HG02798 (cell line): ENCODE measurements around the gene TMEM37.

Source experiments
- ATAC-seq: cut with Tn5 transposase; IDR thresholded peaks from one replicate; pipeline ENCODE4 v1.9.1; 2021; ENCODE audit warnings: mild to moderate bottlenecking; ENCODE audit not compliant: unreplicated experiment, poor library complexity

TMEM37 gene

GRCh38 chr2:119449521-119449920 lies 17.9 kb downstream of the TMEM37 start:
- no peak for ATAC-seq

- no peak for ATAC-seq
These were observed 19.8 kb downstream of the TMEM37 start for GRCh38 chr2:119451336-119452050.

- no peak for ATAC-seq
These were observed 22.4 kb downstream of the TMEM37 start for GRCh38 chr2:119453972-119454593.

- ATAC-seq = no peak
These were observed 23.5 kb downstream of the TMEM37 start for GRCh38 chr2:119455066-119455718.

GRCh38 chr2:119460076-119460475 lies 28.4 kb downstream of the TMEM37 start:
- no peak for ATAC-seq

- ATAC-seq = no peak
These were observed 30.2 kb downstream of the TMEM37 start for GRCh38 chr2:119461811-119462210.

GRCh38 chr2:119462574-119462973 lies 30.9 kb downstream of the TMEM37 start:
- no peak for ATAC-seq

GRCh38 chr2:119463136-119463535 lies 31.5 kb downstream of the TMEM37 start:
- no peak for ATAC-seq

GRCh38 chr2:119463990-119464389 lies 32.3 kb downstream of the TMEM37 start:
- ATAC-seq = no peak

- ATAC-seq = no peak
These were observed 33.3 kb downstream of the TMEM37 start for GRCh38 chr2:119464981-119465380.

- ATAC-seq = no peak
These were observed 34.0 kb downstream of the TMEM37 start for GRCh38 chr2:119465687-119466086.

GRCh38 chr2:119466373-119466772 lies 34.7 kb downstream of the TMEM37 start:
- no peak for ATAC-seq

GRCh38 chr2:119468154-119468955 lies 36.7 kb downstream of the TMEM37 start:
- ATAC-seq = no peak

GRCh38 chr2:119469131-119469530 lies 37.5 kb downstream of the TMEM37 start:
- no peak for ATAC-seq

GRCh38 chr2:119469661-119470297 lies 38.1 kb downstream of the TMEM37 start:
- ATAC-seq = no peak

- no peak for ATAC-seq
These were observed 41.1 kb downstream of the TMEM37 start for GRCh38 chr2:119472749-119473148.

- no peak for ATAC-seq
These were observed 42.1 kb downstream of the TMEM37 start for GRCh38 chr2:119473621-119474370.

GRCh38 chr2:119474371-119475224 lies 42.9 kb downstream of the TMEM37 start:
- ATAC-seq = no peak
